PC-9 (cell line): Measurements from ENCODE around the gene CLCF1. TPM values are rescaled to one million over a fixed set of nuclear protein-coding genes. Genes with fewer than 3 reads are reported as not detected.

Source experiments
- BruUV-seq: library from RNA; stranded (reverse); fragments of 400-500 nt; replicated peaks from 2 replicates; lab custom pipeline; 2021; lab: Mats Ljungman, UMichigan
- CTCF ChIA-PET: fragments of 300-600 bp; sonication (Branson Sonifier 250); formaldehyde crosslinking; loops from one replicate; lab custom pipeline; 2022; ENCODE audit warnings: antibody characterized with exemption; lab: Charles Lee
- POLR2A ChIA-PET: fragments of 300-600 bp; sonication (Branson Sonifier 250); formaldehyde crosslinking; loops from one replicate; lab custom pipeline; 2022; ENCODE audit warnings: antibody characterized with exemption; ENCODE audit not compliant: unreplicated experiment; lab: Charles Lee
- DNase-seq, 2 experiments: peaks; one replicate each; pipeline versions ENCODE4 v3.0.0 to v3.0.0-alpha.2; 2015 to 2022; ENCODE audit warnings: mixed read lengths in 1 of 2
- H2AFZ ChIP-seq: fragments of 200-600 bp; sonication (generic); 2 replicates; pipeline ENCODE4 v1.8.1; 2017; ENCODE audit warnings: antibody characterized with exemption
- H3F3A ChIP-seq: fragments of 200-600 bp; sonication (generic); 2 replicates; pipeline ENCODE4 v1.8.1; 2017; ENCODE audit warnings: antibody characterized with exemption, mild to moderate bottlenecking, low read depth; ENCODE audit not compliant: insufficient read depth
- H3K27ac ChIP-seq: fragments of 200-600 bp; sonication (generic); 2 replicates; pipeline ENCODE4 v1.6.1; 2016; ENCODE audit warnings: mixed run types
- H3K27me3 ChIP-seq: fragments of 200-600 bp; sonication (generic); 2 replicates; pipeline ENCODE4 v1.6.1; 2016; ENCODE audit warnings: low read depth, mixed run types; ENCODE audit not compliant: insufficient read depth
- H3K36me3 ChIP-seq: fragments of 200-600 bp; sonication (generic); 2 replicates; pipeline ENCODE4 v1.6.1; 2016; ENCODE audit warnings: low read depth, mixed run types
- H3K4me1 ChIP-seq: fragments of 200-600 bp; sonication (generic); replicated peaks from 2 replicates; pipeline ENCODE4 v1.6.1; 2016; ENCODE audit warnings: mixed run types; ENCODE audit not compliant: insufficient read depth
- H3K4me2 ChIP-seq: fragments of 200-600 bp; sonication (generic); 2 replicates; pipeline ENCODE4 v1.6.1; 2017; ENCODE audit warnings: mixed run types
- H3K4me3 ChIP-seq: fragments of 200-600 bp; sonication (generic); 2 replicates; pipeline ENCODE4 v1.6.1; 2016; ENCODE audit warnings: mixed run types
- H3K79me2 ChIP-seq: fragments of 200-600 bp; sonication (generic); 2 replicates; pipeline ENCODE4 v1.6.1; 2017; ENCODE audit warnings: low read depth, mixed run types
- H3K9me2 ChIP-seq: fragments of 200-600 bp; sonication (generic); 2 replicates; pipeline ENCODE4 v1.8.1; 2017; ENCODE audit warnings: mild to moderate bottlenecking; ENCODE audit not compliant: insufficient read depth
- H3K9me3 ChIP-seq: fragments of 200-600 bp; sonication (generic); 2 replicates; pipeline ENCODE4 v1.8.1; 2016; ENCODE audit warnings: low read depth; ENCODE audit not compliant: insufficient read depth
- H4K20me1 ChIP-seq: fragments of 200-600 bp; sonication (generic); 2 replicates; pipeline ENCODE4 v1.8.1; 2017; ENCODE audit not compliant: insufficient read depth
- EZH2 ChIP-seq: fragments of 200-600 bp; sonication (generic); IDR thresholded peaks from 2 replicates; pipeline ENCODE4 v1.8.0; 2017; ENCODE audit warnings: antibody characterized with exemption, low read depth
- intact Hi-C: fragments of 100-400 bp; cut with micrococcal nuclease; formaldehyde crosslinking; loops from one replicate; pipeline ENCODE4 v1.10.0; 2022; ENCODE audit not compliant: unreplicated experiment
- total RNA-seq: library from RNA; stranded (reverse); gene quantifications from 2 replicates; pipeline ENCODE4 v1.2.3, GENCODE V29; 2021
- TF ChIP-seq, protein P1 (sequence below): fragments of 200-600 bp; sonication (generic); conservative IDR thresholded peaks from 2 replicates; pipeline ENCODE4 v1.6.1; 2017; ENCODE audit warnings: mixed run types, antibody characterized with exemption, mild to moderate bottlenecking, moderate library complexity

Gene CLCF1
- total RNA-seq, 1 experiment from 2014 or later: 17.0 TPM

GRCh38 chr11:67372321-67372992 lies 941 bp downstream of the CLCF1 start:
- peak overlapping the region; percentile 87 for H3K4me3 ChIP-seq
- CTCF ChIA-PET: interaction anchor here (0.6 to 2.5 kb wide), 4 partner anchors 8 to 27 kb away, joined by 3 to 12 read pairs (median 4); no protein-coding TSS in a partner anchor
- peaks cover 49% of the 10 kb centered on the region for H3F3A ChIP-seq
- H3K27ac ChIP-seq: peak overlapping the region; percentile 99
- no peak overlapping the region for H2AFZ ChIP-seq
- H3K27me3 ChIP-seq: no peaks in the 10 kb centered on the region
- no peaks in the 10 kb centered on the region for H3K9me3 ChIP-seq
- POLR2A ChIA-PET: interaction anchor here (0.6 to 1.4 kb wide), 6 partner anchors 8 to 253 kb away, joined by 3 to 10 read pairs (median 6); partner anchors contain the start of genes KDM2A and POLD4
- DNase-seq: peak in 1 of 2 experiments; percentile 56
- peak overlapping the region; percentile 94 for H3K4me2 ChIP-seq
- peaks cover 2% of the 10 kb centered on the region for H3K36me3 ChIP-seq
- H3K79me2 ChIP-seq: peaks cover 71% of the 10 kb centered on the region
- no peaks in the 10 kb centered on the region for H3K9me2 ChIP-seq
- intact Hi-C loops: loop anchor here (5.0 to 10.0 kb wide), 3 partner anchors 128 to 528 kb away; partner anchors contain the start of genes CDK2AP2, PITPNM1 and RCE1
- no TSS peak for BruUV-seq
- no peak for TF ChIP-seq EZH2
- peaks cover 43% of the 10 kb centered on the region for H3K4me1 ChIP-seq
- peaks cover 44% of the 10 kb centered on the region for H4K20me1 ChIP-seq

DNA sequence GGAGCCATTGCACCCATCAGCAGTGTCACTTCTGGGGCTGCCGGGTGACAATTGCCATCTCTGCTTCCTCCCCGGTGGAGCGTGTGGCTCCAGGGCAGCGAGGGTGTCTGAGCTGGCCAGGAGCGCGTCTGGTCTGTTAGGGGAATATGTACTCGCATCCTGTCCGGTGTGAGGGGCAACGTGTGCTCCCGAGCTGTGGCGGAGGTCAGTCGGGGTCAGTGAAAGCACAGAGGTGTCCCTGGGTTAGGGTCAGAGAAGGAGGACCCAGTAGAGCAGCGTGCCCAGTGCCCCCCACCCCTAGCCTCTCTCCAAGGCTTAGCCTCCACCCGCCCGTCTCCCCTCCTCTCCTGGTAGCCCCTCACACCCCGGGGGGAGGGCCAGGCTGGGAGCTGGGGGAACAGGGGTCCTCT lies 1.5 kb downstream of the CLCF1 start:
- ChIA-PET POLR2A (interaction anchor here (0.7 to 1.4 kb wide), 4 partner anchors 9 to 204 kb away, joined by 5 to 10 read pairs (median 7); partner anchors contain the start of gene POLD4), CTCF (interaction anchor here (0.6 to 2.5 kb wide), 5 partner anchors 9 to 26 kb away, joined by 3 to 12 read pairs (median 6); no protein-coding TSS in a partner anchor)
- no peak for DNase-seq
- no peaks in the 10 kb centered on the region for H3K9me3 ChIP-seq
- BruUV-seq: no TSS peak
- intact Hi-C loops: loop anchor here (5.0 to 10.0 kb wide), 3 partner anchors 127 to 527 kb away; partner anchors contain the start of genes CDK2AP2, PITPNM1 and RCE1
- peaks cover 5% of the 10 kb centered on the region for H3K36me3 ChIP-seq
- peaks cover 38% of the 10 kb centered on the region for H3K4me1 ChIP-seq
- peaks cover 48% of the 10 kb centered on the region for H4K20me1 ChIP-seq
- peak overlapping the region; percentile 87 for H3K4me3 ChIP-seq
- H3K27ac ChIP-seq: peak overlapping the region; percentile 40
- TF ChIP-seq, protein P1, sequence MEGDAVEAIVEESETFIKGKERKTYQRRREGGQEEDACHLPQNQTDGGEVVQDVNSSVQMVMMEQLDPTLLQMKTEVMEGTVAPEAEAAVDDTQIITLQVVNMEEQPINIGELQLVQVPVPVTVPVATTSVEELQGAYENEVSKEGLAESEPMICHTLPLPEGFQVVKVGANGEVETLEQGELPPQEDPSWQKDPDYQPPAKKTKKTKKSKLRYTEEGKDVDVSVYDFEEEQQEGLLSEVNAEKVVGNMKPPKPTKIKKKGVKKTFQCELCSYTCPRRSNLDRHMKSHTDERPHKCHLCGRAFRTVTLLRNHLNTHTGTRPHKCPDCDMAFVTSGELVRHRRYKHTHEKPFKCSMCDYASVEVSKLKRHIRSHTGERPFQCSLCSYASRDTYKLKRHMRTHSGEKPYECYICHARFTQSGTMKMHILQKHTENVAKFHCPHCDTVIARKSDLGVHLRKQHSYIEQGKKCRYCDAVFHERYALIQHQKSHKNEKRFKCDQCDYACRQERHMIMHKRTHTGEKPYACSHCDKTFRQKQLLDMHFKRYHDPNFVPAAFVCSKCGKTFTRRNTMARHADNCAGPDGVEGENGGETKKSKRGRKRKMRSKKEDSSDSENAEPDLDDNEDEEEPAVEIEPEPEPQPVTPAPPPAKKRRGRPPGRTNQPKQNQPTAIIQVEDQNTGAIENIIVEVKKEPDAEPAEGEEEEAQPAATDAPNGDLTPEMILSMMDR: no peak
- no peaks in the 10 kb centered on the region for H3K27me3 ChIP-seq
- peak overlapping the region; percentile 94 for H3K4me2 ChIP-seq
- H3K79me2 ChIP-seq: peaks cover 71% of the 10 kb centered on the region
- H2AFZ ChIP-seq: no peak overlapping the region
- no peaks in the 10 kb centered on the region for H3K9me2 ChIP-seq
- H3F3A ChIP-seq: peaks cover 44% of the 10 kb centered on the region

DNA sequence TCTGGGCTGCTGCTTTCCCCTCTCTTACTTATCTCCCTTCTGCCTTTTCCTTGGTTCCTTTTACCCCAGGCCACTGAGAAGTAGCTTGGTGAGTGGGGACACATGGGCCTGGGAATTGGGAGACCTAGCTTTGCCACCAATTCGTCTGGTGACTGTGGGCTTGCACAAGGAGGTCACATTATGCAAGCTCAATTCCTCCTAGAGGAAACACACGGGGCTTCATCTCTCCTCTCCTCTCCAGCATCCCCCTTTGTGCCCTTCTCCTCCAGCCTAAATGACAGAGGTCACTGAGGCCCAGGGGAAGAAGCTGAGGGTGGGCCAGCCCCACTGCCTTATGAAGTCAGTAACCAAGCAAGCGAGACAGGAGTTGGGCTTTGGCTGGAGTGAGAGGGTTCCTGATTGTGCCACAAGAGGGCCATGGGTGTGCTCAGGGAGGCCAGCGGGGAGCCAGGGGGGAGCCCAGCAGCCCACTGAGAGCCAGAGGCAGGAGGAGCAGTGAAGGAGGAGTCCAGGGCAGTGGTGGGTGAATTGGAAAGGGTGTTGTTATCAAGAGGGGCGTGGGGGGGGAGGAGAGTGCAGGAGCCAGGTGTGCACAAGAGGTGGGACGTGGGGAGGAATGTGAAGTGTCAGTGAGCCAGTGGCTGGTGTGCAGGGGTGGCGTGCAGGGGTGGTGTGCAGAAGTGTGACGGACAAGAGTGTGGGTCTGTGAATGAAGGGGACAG lies 2.0 kb downstream of the CLCF1 start:
- intact Hi-C loops: loop anchor here (5.0 to 10.0 kb wide), 3 partner anchors 127 to 527 kb away; partner anchors contain the start of genes CDK2AP2, PITPNM1 and RCE1
- Histone ChIP-seq H3K27ac (no peak overlapping the region), H4K20me1 (peaks cover 48% of the 10 kb centered on the region), H3K4me3 (peak overlapping the region; percentile 87; the same call in 1 of the 2 replicates), H3K79me2 (peaks cover 66% of the 10 kb centered on the region), H3K27me3 (no peaks in the 10 kb centered on the region), H3K36me3 (peaks cover 5% of the 10 kb centered on the region), H3F3A (peaks cover 38% of the 10 kb centered on the region), H3K9me3 (no peaks in the 10 kb centered on the region), H3K4me1 (peaks cover 32% of the 10 kb centered on the region), H3K4me2 (peak overlapping the region; percentile 94), H3K9me2 (no peaks in the 10 kb centered on the region), H2AFZ (no peak overlapping the region)
- no peak for DNase-seq
- TSS peak; percentile 40 for BruUV-seq
- CTCF ChIA-PET: interaction anchor here (0.6 to 2.5 kb wide), 6 partner anchors 9 to 20 kb away, joined by 4 to 12 read pairs (median 8); no protein-coding TSS in a partner anchor
- POLR2A ChIA-PET: interaction anchor here (0.7 to 1.4 kb wide), 4 partner anchors 17 to 203 kb away, joined by 5 to 7 read pairs (median 6); partner anchors contain the start of gene POLD4
- TF ChIP-seq, protein P1: peak; percentile 65
- TF ChIP-seq EZH2: no peak
